HG02970 (cell line): ENCODE results near the gene KIF24.
"Not testable (repeated sequence)": the region's sequence is repeated elsewhere in the genome, so short reads cannot be mapped to it uniquely, and the experiment has no call there.

ENCODE experiments used
- ATAC-seq: cut with Tn5 transposase; IDR thresholded peaks from one replicate; pipeline ENCODE4 v1.9.1; 2021; ENCODE audit warnings: mild to moderate bottlenecking, moderate library complexity, moderate number of reproducible peaks; ENCODE audit not compliant: unreplicated experiment, low FRiP score

KIF24 gene

DNA sequence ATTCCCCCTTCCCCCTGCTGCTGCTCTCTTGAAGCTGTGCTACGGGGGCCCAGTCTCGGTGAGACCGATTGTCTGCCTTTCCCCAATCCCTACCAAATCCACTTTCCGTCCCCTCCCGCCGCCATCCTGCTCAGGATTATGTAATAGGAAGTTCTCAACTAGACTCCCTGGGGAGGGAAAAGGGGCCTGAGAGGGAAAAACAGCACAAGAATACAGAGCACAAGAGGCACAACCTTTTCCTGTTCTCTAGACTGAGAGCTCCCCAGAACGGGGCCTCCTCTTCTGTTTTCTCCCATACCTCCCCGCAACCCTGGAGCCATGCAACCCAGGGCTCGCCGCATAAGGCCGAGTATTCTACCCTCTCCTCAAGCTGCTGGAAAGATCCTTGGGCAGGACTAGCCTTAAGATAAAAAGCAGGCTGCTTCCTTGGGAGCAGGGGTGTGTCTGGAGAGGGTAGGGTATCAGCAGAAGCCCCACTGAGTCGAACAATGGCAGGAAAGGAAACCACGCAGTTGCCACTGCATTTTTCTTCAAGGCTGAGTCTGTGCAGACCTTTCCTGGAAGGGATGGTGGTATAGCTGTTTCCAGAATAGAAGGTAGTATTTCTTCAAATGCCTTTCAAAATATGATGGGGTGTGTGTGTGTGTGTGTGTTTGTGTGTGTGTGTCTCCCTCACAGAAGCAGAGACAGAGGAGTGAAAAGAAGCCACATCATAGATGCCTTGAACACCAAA is 34.7 kb upstream of the KIF24 start:
- ATAC-seq, result no peak

GRCh38 chr9:34362614-34363214 is 33.6 kb upstream of the KIF24 start:
- ATAC-seq, result no peak

GRCh38 chr9:34352957-34353356 is 23.9 kb upstream of the KIF24 start:
- ATAC-seq, result not testable (repeated sequence)

DNA sequence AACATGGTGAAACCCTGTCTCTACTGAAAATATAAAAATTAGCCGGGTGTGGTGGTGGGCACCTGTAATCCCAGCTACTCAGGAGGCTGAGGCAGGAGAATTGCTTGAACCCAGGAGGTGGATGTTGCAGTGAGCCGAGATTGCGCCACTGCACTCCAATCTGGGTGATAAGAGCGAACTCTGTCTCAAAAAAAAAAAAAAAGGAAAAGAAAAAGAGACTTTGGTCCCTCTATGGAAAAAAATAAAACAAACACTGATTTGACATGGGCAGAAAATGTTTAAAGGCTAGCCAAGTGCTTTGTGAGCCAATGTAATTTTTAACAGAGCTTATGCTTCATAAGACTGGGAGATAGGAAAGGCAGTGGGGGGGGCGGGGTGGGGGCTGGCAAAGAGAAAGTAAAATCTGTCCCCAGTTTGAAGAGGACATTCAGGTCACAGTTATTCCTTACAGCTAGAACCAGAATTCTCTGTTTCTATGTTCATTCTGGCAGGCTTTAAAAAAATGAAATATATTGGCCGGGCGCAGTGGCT is 23.1 kb upstream of the KIF24 start:
- ATAC-seq, result not testable (repeated sequence)

- ATAC-seq, result no peak
Observed at GRCh38 chr9:34349324-34349723, 20.3 kb upstream of the KIF24 start.

GRCh38 chr9:34347800-34348158 is 18.7 kb upstream of the KIF24 start:
- ATAC-seq, result no peak

DNA sequence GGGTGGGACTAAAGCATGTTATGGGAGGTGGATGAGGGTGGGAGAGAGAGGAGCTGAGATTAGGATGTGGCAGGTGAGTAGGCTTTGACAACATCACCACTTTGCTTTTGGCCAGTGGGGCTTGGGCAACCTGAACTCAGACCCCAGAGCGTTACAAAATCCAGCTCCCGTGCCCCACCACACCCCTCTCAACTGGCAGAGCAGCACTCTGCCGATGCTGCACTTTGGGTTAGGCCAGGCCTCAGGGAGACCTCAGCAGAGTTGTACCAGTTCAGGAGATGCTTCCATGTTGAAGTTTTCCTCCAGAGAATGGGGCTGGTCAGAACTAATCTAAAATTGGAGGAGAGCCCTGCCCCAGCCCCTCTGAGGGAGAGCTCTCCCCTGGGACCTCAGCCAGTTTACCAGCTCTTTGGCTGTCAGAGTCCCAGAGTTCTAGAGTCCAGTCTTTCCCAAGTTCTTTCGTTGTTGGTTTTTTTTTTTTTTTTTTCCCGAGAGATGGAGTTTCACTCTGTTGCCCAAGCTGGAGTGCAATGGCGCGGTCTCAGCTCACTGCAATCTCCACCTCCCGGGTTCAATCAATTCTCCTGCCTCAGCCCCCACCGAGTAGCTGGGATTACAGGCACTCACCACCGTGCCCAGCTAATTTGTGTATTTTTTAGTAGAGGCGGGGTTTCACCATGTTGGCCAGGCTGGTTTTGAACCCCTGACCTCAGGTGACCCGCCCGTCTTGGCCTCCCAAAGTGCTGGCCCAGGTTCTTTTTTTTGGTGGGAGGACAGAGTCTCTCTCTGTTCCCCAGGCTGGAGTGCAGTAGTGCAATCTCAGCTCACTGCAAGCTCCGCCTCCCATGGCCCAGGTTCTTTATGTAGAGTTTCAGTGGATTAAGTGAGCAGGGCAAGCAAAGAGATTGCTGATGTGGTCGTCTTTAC is 18.1 kb upstream of the KIF24 start:
- ATAC-seq, result no peak

- no peak for ATAC-seq
Observed at GRCh38 chr9:34343605-34344004, 14.5 kb upstream of the KIF24 start.

GRCh38 chr9:34343090-34343489 is 14.0 kb upstream of the KIF24 start:
- ATAC-seq, result no peak

DNA sequence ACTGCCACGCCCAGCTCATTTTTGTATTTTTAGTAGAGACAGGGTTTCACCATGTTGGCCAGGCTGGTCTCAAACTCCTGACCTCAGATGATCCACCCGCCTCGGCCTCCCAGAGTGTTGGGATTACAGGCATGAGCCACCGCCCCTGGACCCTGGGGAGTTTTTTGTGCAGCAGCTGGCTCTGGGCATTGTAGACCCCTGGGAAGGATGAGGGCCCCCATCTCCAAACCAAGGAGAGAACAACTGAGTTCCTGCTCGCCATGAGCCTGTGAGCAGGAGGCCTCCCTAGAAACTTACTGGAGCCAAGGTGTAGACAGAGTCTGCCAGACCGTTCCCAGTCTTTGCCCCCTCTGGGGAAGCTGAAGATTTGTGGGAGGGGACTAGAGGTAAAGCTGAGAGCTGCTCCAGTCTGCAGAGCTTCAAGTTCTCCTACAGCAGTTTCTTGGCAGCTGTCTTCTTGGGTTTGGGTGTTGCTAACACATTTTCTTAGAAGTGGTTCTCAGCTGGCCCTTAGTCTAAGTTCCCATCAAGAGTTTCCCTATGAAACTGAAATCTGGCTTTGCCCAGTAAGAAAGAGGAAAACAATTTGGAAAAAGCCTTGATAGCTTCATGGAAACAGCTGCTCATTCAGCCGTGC is 12.7 kb upstream of the KIF24 start:
- no peak for ATAC-seq

DNA sequence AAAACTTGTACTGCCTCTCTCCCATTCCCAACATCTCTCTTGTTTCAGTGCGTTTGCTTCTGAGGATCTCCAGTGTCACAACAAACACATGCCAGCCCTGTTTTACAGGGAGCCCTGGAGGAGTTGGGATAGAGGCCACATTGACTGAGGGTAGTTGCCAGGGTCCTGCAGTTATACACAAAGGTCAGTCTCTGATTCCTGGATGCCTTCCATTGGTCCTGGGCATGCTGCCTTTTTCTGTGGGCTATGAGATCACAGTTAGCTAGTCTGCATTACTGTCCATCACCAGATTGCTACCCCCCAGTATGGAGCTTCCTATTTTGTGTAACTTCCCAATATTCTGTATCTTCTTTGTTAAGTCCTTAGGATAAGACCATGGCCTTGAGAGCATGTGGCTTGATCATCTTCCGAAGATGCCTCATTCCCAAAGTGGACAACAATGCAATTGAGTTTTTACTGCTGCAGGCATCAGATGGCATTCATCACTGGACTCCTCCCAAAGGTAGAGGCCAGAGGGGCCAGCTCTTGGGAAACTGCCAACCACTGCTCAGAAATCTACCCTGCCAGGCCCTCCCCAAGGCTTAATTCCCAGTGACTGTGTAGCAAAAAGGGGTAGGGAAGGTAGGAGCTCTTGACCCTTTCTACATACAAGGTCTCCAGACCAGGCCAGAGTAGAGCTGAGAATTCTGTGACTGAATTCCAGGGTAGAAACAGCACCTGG is 9.8 kb upstream of the KIF24 start:
- ATAC-seq, result no peak

DNA sequence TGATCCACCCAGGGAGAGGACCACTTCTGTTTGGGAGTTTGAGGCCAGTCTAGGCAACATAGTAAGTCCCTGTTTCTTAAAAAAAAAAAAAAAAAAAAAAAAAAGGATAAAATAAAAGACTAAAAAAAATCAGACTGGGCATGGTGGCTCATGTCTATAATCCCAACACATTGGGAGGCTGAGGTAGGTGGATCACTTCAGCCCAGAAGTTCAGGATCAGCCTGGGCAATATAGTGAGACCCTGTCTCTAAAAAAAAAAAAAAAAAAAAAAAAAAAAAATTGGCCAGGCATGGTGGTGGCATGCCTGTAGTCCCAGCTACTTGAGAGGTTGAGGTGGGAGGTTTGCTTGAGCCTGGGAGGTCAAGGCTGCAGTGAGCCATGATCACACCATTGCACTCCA is 9.0 kb upstream of the KIF24 start:
- ATAC-seq, result not testable (repeated sequence)

- no peak for ATAC-seq
Observed at GRCh38 chr9:34337403-34337802, 8.3 kb upstream of the KIF24 start.

GRCh38 chr9:34335376-34335775 is 6.3 kb upstream of the KIF24 start:
- no peak for ATAC-seq

GRCh38 chr9:34334916-34335315 is 5.8 kb upstream of the KIF24 start:
- ATAC-seq, result no peak

- ATAC-seq, result no peak
Observed at GRCh38 chr9:34334337-34334824, 5.3 kb upstream of the KIF24 start.

- no peak for ATAC-seq
Observed at GRCh38 chr9:34333836-34334235, 4.8 kb upstream of the KIF24 start.

DNA sequence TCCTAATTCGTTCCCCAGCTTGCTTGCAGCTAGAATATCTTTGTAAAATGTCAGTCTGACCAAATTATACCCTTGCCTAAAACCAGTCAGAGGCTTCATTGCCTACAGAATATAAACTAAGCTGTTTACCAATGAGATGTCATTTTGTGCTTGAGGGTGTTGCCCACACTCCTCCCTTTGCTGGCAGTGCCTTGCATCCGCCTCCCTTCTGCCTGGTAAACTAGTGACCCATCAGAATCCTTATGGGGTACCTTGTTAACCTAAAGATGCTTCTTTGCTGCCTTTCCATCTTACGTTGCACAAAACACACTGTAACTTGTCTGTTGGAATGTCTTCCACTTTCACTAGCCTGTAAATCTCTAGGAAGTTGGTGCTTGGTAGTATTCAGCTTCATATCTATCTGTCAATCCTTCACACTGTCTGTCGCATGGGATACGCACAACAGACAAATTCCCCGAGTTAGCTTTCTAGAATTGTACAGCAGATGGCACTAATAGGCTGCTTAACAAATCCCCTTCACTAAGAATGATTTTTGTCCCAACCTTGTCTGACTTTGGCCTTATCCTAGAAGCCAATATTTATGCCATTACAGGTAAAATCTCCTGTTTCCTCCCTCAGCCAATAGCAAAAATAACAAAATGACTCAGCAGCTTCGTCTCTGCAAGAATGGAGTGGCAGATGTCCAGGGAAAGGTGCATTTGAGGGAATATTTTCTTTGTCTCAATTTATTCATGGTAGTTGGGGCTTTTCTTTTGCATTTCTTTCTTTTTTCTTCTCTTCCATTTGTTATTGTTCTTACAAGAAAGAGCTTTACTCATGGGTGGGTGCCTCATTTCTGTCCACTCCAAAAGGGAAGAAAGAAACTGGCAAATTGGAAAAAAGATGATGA is 3.3 kb upstream of the KIF24 start:
- no peak for ATAC-seq

DNA sequence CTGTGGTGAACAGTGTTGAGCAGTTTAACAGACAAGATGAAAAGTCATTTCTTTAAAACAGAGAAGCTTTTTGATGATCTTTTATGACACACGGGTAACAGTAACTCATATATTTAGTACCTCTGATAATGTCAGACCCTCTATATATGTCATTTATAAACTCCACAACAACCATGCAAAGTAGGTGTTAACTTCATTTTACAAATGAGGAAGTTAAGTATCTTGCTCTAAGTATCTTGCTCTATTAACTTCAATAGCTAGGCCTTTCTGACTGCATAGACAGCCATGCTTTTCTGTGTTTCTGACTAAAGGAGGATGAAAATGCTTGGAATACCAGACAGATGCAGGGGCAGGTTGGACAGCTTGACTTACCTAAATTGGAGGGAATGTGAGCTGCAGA is 2.1 kb upstream of the KIF24 start:
- no peak for ATAC-seq
